Measurements from ENCODE around the gene HTR2B.
"Not testable (repeated sequence)": the region's sequence is repeated elsewhere in the genome, so short reads cannot be mapped to it uniquely, and the experiment has no call there.

HTR2B gene

DNA sequence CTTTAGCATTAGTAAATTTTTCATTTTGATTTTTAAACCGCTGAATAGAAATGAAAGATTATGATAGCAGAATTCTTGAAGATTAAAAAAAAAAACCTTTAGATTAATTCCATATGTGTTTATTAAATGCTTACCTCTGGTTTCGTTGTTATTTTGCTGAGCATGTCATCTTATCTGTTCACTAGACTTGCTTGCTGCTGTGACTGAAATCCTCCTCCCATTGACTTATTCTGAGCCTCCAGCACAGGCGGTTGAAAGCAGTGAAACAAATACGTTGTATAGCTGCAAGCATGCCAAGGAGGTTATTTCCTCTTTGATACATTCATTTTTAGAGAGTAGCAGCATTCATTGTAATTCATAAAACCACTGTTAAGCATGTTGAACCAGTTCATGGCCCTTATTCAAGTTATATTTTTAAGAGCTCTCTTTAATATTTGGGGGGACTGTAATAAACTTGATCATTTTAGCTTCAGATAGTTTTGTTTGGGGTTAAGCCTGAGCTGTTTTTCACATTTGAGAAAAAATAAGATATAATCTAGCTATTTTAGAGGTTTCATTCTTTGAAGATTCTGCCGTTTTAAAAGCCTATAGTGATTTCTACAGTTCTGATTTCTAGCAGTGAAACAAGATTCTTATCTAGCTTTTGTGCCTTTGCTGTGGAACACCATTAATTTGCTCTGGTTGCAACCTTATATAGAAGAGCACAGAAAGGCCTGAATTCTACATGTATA is at the start of gene HTR2B:
Gene HTR2B, minus strand, starts transcription at position 205 of the 731 bp plus-strand sequence. CDS start 1,278 bp downstream, outside the sequence.
- no peak for DNase-seq

DNA sequence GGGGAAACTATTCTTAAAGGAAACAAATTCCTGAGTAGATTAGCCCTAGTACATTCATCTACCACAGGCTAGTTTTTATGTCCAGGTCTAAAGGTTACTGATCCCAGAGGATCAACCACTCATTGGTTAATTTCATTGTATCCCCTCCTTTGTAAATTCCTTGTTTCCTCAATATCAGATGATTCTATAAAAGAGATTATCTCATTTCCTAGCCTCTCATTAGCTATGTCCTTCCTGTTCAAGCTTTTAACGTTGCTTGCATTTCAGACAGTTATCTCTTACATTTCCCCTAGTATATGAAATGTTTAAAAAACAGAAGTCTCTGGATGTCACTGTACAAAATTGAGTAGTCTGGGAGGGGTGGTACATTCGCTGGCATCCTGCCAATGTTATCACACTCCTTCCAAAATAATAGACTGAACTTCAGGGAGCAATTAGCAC is 49.4 kb upstream of the HTR2B start:
- no peak for DNase-seq

DNA sequence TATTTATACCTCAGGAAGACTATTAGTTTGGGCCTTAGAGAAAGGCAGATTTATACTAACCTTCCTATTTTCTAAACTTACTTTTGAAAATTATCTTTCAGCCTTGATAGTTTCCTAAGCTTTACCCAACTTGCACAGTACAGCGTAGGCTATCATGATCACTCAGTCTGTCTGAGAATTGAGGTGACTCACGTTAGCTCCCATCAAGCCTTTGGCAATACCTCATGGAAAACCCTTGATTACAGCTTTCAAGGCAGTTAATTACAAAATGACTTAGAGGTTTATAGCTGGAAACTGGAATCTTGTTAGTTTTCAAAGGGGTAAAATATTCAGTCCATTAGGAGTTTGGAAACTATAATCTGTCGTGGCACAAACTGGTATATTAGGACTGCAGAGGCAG is 47.2 kb upstream of the HTR2B start:
- no peak for DNase-seq

DNA sequence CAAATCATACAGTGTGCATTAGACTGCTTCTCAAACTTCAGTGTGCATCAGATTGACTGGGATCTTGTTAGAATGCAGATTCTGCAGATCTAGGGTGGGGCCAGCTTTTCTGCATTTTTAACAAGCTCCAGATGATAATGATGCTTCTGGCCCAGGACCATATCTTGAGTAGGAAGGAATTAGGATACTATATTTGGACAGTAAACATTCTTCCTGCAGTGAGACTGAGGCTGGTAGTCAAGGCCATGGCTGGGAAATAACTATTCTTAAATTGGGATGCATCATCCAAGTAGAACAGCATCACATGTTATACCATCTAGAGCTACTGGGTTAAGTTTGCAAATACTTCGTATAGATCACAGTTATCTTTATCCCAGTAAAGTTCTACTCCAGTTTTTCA is 45.2 kb upstream of the HTR2B start:
- no peak for DNase-seq

DNA sequence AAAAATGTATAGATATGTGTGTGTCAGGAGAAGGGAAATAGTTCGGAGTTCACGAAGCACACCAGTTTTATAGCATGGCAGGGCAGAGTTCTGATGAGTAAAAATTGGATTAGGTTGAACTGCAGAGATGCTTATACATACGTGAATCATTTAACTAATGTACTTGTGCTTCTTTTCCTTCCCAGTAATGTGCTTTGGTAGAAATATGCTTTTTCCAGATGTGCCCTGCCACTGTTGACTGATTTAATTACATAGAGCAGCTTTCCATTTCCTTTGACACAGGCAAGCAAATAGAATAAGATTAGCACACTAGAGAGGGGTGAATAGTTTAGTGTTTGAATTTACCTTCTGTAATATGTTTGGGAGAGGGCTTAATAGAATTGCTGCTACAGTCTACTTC is 44.6 kb upstream of the HTR2B start:
- DNase-seq, result no peak

DNA sequence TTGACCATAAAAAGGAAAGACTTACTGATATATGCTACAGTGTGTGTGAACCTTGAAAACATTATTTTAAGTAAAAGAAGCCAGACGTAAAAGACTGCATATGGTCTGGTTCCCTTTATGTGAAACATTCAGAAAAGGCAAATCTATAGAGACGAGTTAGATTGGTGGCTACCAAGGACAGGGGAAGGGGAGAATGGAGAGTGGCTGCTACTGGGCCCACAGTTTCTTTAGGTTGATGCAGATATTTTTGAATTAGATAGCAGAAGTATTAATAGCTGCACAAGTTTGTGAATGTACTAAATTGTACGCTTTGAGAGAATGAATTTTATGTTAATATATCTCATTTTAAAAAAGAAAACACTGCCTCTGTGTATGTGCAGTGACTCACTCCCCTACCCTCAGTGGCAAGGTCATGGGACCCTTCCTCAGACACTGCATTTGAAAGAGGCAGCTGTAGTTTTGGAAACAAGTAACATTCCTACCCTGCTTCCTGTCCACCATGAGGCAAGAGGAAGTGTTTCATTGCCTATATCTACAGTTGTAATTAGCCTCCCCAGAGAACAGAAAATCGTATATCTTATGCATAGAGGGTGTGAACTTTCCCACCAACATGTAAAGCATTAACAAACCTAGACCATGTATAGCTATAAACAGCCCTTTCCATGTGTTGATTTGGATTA is 43.8 kb upstream of the HTR2B start:
- no peak for DNase-seq

DNA sequence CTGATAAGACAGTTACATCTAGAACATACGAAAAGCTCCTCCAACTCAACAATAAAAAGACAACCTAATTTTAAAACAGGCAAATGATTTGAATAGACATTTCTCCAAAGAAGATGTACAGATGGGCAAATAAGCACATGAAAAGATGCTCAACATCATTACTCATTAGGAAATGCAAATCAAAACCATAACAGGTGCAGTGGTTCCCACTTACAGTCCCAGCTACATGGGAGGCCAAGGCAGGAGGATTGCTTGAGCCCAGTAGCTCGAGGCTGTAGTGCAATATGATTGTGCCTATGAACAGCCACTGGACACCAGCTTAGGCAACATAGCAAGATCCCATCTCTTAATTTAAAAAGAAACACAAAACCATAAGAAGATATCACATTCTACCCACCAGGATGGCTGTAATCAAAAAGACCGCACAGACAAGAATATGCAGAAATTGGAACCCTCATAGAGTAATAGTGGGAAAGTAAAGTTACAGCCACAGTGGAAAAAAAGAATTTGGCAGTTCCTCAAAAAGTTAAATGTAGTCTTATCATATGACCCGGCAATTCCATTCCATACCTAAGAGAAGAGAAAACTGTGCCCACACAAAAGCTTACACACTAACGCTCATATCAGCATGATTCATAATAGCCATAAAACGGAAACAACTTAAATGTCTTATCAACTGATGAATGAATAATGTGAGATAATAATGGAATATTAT is 43.1 kb upstream of the HTR2B start:
- DNase-seq, result no peak

DNA sequence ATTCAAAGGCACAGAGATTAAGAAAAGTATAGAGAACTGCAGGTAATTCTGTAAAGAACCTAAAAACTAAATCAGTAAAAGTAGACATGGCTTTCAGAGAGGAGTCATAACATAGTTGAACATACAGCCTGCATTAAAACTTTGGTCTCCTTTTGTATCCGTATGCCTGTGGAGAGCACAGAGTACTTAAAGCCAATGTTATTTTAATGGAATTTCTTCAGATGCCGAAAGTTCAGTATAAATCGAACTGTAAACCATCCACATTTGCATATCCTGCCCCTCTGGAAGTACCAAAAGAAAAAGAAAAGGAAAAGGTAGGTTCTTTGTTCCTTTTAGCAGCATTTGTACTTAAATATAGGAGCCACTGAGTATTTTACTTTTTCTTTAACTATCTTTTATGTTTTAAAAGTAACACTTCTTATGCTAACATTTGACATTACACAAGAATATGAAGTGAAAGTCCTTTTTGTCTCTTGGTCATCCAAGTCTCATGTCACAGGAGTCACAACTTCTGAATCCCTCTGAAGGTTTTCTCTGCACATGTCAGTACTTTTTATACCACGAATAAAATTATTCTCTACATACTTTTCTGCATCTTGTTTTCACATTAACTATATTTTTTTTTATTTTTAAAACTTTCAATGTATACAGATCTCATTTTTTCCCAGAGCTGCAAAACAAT is 38.7 kb upstream of the HTR2B start:
- DNase-seq, result no peak

DNA sequence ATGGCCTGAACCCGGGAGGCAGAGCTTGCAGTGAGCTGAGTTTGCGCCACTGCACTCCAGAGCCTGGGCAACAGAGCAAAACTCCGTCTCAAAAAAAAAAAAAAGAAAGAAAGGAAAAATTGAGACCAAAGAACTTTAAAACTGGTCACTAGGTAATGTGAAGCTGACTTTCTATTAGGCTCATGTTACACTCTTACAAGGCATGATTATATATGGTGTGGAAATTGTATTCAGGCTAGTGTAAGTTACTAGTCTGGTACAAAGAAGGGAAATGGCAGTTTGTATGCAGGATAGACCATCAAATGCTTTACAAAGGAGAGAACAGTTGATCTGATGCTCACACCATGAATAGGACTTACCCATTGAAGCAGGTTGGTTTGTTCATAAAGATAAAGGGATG is 38.2 kb upstream of the HTR2B start:
- DNase-seq, result no peak

DNA sequence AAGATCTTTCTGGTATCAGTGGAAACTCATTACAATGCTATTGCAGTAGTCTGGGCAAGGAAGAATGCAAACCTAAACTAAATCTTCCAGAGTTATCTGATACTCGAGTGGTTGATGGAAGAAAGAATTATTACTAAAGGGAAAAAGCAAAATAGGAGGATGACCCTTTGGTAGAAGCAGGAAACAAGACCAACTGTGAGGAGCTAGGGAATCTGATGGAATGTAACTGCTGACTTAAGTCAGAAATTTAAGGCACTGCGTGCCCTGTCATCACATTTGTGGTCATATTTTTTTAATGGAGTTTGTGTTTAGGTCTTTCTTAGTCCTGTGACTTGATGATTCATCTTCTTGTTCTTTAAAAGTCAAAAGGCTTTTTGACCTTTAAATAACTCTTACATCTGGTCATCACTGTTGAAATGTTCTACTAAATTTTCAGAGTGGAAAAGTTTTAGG is 37.1 kb upstream of the HTR2B start:
- DNase-seq, result no peak

DNA sequence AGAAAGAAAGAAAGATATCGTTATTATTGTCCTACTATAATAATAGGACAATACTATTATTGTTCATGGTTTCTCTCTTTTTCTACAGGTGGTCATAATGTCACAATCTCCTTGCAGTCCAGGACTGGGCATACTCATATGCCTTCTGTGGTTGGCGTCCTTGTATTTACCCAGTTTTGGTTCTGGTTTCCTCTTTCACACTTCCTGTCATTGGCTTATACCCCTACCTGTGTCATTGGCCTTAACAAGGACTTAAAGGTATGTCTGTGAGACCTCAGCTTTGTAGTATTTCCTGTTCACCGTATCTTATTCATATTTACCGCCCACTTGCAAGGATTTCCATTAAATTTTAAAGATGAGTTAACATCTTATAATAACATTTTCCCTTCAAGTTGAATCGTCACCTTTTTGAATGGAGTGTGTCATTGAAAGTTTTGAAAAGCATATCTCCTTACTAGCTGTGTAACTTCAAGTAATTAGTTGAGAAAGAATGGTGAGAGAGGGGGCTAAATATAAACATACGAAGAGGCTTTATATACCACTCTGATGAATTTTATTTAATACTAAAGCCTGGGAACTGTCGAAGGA is 36.5 kb upstream of the HTR2B start:
- DNase-seq, result no peak

DNA sequence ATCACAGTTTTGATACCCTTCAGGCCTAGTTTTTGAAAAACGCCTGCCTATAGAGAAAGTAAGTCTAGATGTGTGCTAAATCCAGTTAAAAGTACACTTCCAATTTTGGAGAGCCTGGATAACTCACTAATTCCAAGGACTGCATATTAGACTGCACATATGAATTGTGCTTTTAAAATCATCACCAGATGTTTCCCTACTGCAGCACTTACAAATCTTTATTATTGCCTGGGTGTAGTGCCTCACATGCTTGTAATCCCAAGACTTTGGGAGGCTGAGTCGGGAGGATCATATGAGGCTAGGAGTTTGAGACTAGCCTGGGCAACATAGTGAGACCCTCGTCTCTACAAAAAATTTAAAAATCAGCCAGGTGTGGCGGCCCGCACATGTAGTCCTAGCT is 35.9 kb upstream of the HTR2B start:
- no peak for DNase-seq

DNA sequence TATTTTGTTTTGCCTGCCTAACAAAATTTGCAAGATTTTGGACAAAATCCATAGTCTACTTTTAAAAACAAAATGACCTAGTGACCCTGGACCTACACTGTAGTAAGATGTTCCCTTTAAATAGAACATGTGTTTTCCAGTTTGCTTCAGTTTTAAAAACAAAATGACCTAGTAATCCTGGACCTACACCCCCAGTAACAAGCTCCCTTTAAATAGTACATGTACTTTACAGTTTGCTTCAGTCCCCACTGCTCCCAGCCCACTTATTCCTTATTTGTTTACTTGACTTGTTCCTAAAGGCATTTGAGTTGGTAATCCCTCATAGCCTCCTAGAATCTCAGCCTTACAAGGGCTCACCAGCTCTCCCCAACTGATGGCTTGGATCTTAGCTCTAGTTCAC is 34.5 kb upstream of the HTR2B start:
- no peak for DNase-seq

DNA sequence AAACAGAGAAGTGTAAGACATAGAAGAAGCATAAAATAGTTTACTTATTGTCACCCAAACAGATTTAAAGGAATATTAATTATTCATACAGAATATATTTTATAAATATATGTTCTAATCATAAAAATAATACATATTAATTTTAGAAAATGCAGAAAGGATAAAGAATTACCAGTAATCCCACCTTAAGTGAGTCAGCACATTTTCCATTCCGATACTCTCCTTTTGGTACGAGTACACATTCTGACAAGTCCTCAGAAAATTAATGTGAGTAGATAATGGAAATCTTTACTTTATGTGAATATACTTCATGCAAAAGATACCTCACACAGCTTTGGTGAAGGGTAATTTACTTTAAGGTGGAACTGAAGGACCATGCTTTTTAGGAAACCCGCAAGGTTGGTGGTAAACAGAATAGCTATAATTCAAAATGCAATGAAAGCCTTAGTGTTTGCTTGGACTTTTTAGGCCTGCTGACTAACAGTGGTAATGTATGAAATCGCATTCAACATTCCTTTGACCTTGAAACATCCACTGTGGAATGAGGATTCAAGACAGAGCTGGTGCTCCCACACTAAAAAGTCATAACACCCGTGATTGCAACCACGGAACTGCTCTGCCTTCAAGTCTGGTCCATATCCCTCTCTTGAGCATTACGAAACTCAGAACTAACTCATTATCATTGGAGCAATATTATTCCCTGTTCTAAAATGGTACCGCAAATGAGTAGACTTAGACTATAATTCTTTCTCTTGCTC is 28.1 kb upstream of the HTR2B start:
- DNase-seq, result no peak

DNA sequence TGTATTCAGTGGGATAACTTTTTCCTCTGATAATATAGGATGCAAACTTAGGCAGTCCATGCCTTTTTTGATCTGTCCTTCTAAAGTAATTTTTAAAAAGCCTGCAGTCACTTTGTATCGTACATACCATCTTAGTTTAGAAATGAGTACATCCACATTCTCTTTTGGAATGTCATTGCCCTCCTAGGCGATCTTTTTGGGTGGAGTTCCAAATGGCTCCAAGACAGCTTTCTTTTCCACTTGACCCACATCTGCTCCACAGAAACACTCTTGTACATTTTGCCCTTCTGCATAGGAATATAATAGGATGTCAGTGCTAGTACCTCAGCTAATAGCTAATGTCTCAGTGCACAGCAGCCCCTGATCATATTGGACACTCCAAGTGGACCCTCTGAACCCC is 21.8 kb upstream of the HTR2B start:
- no peak for DNase-seq

DNA sequence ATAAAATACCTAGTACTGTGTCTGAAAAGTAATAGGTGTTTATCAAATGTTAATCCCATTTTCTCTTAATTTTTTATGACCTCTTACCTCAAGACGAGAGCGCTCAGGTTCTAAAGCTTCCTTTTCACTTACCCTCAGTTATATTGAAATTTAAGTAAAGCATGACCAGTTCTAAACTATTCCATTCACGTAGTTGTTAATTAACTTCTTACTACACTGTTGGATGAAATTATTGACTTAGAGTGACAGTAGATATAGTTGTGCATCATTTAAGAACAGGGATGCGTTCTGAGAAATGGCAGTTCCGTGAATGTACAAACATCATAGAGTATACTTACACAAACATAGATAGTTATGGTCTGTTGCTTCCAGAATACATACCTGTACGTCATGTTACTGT is 20.1 kb upstream of the HTR2B start:
- no peak for DNase-seq

DNA sequence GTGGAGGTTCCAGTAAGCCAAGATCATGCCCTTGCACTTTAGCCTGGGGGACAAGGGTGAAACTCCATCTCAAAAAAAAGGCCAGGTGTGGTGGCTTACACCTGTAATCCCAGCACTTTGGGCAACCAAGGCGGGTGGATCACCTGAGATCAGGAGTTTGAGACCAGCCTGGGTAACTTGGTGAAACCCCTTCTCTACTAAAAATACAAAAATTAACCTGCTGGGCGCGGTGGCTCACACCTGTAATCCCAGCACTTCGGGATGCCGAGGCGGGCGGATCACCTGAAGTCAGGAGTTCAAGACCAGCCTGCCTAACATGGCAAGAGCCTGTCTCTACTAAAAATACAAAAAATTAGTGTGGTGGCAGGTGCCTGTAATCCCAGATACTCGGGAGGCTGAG is 16.0 kb upstream of the HTR2B start:
- DNase-seq, result not testable (repeated sequence)

DNA sequence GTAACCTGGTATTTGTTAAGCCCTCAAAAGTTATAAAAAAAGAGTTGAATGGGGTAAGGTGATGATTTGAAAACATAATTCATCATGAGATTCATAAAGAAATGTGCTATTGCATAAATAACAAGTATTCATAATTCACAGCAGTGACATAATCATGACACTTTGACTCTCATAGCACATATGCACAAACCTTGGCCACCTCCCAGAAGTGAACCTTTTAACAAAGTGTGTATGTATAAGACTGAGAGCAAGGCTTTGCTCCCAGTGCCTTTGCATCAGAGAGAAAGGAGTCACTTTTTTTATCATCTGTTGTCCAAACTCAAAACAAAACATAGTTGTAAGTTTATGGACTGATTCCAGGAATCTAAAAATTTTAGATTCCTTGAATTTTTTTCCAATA is 15.0 kb upstream of the HTR2B start:
- DNase-seq, result no peak

DNA sequence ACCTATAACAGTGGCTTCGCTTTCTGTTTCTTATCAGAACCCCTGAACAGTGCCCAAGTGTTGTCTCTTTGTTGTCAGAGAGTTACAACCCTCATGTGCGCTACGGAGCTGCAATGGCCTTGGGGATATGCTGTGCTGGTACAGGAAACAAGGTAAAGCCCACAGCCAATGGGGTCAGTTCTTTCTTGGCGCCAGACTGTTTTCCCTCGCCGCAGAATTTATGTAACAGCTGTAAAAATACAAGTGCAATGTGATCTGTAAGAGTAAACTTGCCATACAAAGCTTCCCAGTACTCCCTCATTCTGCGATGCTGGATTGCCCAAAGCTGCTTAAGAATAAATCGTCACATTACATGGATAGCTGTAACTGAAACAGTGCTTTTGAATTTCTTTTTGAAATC is 13.9 kb upstream of the HTR2B start:
- no peak for DNase-seq

DNA sequence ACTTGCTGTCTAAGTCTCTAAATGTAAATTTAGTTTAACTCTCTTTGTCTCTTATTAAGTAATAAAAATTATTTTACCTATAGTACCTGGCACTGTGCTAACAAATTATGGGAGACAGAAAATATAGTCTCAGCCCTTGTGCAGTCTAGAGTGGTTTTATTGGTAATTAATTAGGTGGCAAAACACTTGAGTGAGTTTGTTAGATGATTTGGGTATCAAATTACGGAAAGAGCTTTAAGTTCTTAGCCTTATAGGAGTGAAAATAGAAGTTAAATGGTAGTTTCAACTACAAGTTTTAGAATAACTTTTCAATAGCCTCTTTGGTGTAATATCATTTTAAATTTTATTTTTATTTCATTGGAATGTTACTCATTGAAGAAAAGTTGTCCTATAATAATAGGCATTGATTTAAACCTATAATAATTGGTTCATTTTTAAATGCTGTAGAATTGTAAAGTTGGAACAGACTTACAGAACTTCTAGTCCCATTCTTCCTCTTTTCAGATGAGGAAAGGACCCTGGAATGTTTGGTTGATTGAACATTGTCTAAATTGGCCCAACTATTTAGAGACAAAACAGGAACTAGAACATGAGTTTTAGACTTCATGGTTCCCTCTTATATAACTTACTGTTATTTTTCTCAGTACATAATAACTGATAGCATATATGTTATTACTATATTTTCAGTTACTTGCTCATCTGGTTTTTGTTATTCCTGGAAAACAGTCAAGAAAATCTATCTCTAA is 10.2 kb upstream of the HTR2B start:
- no peak for DNase-seq

DNA sequence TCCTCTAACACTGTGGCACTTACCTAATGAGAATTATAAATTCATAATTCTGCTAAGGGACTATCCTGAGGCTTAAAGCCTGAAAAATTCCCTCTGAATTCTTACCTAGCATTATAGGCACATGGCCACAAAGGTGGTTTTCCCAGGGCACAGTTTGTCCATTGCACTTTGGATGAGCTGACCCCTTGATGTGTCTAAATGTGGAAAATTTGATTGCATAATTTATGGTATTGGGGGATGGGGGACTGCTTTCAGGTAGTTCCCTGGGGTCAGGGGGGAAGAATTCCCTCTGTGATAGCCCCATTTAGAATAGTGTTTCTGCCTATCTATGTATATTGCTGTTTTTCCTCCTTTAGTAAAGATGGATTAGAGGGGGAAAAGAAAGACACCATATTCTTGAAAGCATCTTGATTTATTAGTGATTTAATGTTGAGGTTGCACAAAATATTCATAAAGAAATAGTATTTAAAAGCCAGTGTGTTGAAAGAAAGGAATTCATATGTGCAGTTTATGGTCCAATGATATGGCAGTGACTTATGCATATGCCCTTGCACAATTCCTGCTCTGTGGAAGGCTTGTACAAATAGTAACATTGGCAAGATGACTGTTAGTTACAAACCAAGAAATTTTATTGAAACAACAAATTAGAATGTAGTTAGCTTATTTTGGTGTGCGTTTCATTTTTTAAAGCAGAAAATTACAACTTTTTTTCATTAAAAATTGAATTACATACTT is 8.7 kb upstream of the HTR2B start:
- DNase-seq, result no peak

Data from NCI-H187 treated with DMSO at 0.1 percent for 48 hours (cell line).